IMR-90 (cell line): Measurements from ENCODE around the gene TMEM163. TPM values are rescaled to one million over a fixed set of nuclear protein-coding genes. Genes with fewer than 3 reads are reported as not detected.

Source experiments
- ATAC-seq: fragments of 200-7000 bp; cut with Tn5 transposase; 2 replicates; pipeline ENCODE4 v1.9.1; 2020; ENCODE audit warnings: low read depth, mild to moderate bottlenecking, moderate library complexity
- BruUV-seq: library from RNA; stranded (reverse); fragments of 400-500 nt; replicated peaks from 2 replicates; lab custom pipeline; 2021; lab: Mats Ljungman, UMichigan
- CTCF ChIA-PET: fragments of 300-600 bp; formaldehyde crosslinking; extraction: SDS; loops from one replicate; lab custom pipeline; 2021; ENCODE audit warnings: antibody characterized with exemption; lab: Yijun Ruan, JAX
- POLR2A ChIA-PET: fragments of 300-600 bp; sonication (Branson Sonifier 250); formaldehyde crosslinking; loops from one replicate; lab custom pipeline; 2022; ENCODE audit warnings: antibody characterized with exemption; ENCODE audit not compliant: unreplicated experiment; lab: Charles Lee
- DNase-seq: peaks from one replicate; pipeline ENCODE4 v3.0.0; 2013
- H2AFZ ChIP-seq: replicated peaks from 2 replicates; pipeline ENCODE3; 2013; ENCODE audit warnings: low read length, mild to moderate bottlenecking; ENCODE audit not compliant: poor library complexity
- H2AK5ac ChIP-seq: 2 replicates; pipeline ENCODE4 v1.6.1; 2013; ENCODE audit warnings: low read depth, low read length, inconsistent platforms
- H2AK9ac ChIP-seq: replicated peaks from 2 replicates; pipeline ENCODE3; 2013; ENCODE audit warnings: mild to moderate bottlenecking, low read depth, low read length, moderate library complexity; ENCODE audit not compliant: poor library complexity
- H2BK120ac ChIP-seq: 2 replicates; pipeline ENCODE4 v1.6.1; 2013; ENCODE audit warnings: low read depth, low read length, inconsistent platforms
- H2BK15ac ChIP-seq: 3 replicates; pipeline ENCODE4 v1.6.1; 2013; ENCODE audit warnings: low read depth, low read length, inconsistent platforms
- H2BK20ac ChIP-seq: 2 replicates; pipeline ENCODE4 v1.6.1; 2013; ENCODE audit warnings: low read depth, mild to moderate bottlenecking, inconsistent platforms, low read length, moderate library complexity
- H2BK5ac ChIP-seq: 2 replicates; pipeline ENCODE4 v1.6.1; 2013; ENCODE audit warnings: mild to moderate bottlenecking, low read depth, low read length, inconsistent platforms; ENCODE audit not compliant: poor library complexity, severe bottlenecking
- H3K14ac ChIP-seq: replicated peaks from 2 replicates; pipeline ENCODE4 v1.6.1; 2013; ENCODE audit warnings: low read depth, low read length, inconsistent platforms
- H3K18ac ChIP-seq: 2 replicates; pipeline ENCODE4 v1.6.1; 2013; ENCODE audit warnings: low read depth, low read length, control low read depth
- H3K23ac ChIP-seq: 2 replicates; pipeline ENCODE4 v1.6.1; 2013; ENCODE audit warnings: low read depth, low read length, inconsistent platforms
- H3K27ac ChIP-seq: 2 replicates; pipeline ENCODE4 v1.5.1; 2013; ENCODE audit warnings: mild to moderate bottlenecking, control low read depth, low read length; ENCODE audit not compliant: insufficient read depth
- H3K27me3 ChIP-seq: 2 replicates; pipeline ENCODE4 v1.6.1; 2013; ENCODE audit warnings: low read length; ENCODE audit not compliant: control insufficient read depth, insufficient read depth
- H3K36me3 ChIP-seq: 2 replicates; pipeline ENCODE4 v1.6.1; 2013; ENCODE audit warnings: low read length, mixed read lengths; ENCODE audit not compliant: control insufficient read depth, insufficient read depth
- H3K4ac ChIP-seq: 2 replicates; pipeline ENCODE4 v1.6.1; 2013; ENCODE audit warnings: low read depth, low read length, inconsistent platforms
- H3K4me1 ChIP-seq: 2 replicates; pipeline ENCODE4 v1.6.1; 2013; ENCODE audit warnings: low read length, mixed read lengths; ENCODE audit not compliant: control insufficient read depth, insufficient read depth
- H3K4me2 ChIP-seq: 2 replicates; pipeline ENCODE4 v1.6.1; 2013; ENCODE audit warnings: low read depth, mild to moderate bottlenecking, control low read depth, low read length, moderate library complexity
- H3K4me3 ChIP-seq: 2 replicates; pipeline ENCODE4 v1.5.1; 2013; ENCODE audit warnings: low read depth, mild to moderate bottlenecking, control low read depth, low read length, moderate library complexity; ENCODE audit not compliant: insufficient read depth
- H3K56ac ChIP-seq: 2 replicates; pipeline ENCODE4 v1.6.1; 2013; ENCODE audit warnings: low read length, inconsistent platforms; ENCODE audit not compliant: insufficient read depth; ENCODE audit errors: extremely low read depth
- H3K79me1 ChIP-seq, 2 experiments: 2 replicates each; pipeline ENCODE4 v1.6.1; 2013; ENCODE audit warnings: low read length in 2 of 2, inconsistent platforms in 1 of 2, low read depth in 1 of 2
- H3K9ac ChIP-seq: 2 replicates; pipeline ENCODE4 v1.6.1; 2013; ENCODE audit warnings: low read depth, low read length, control low read depth
- H3K9me1 ChIP-seq: 2 replicates; pipeline ENCODE4 v1.6.1; 2013; ENCODE audit warnings: low read length, inconsistent platforms; ENCODE audit not compliant: insufficient read depth
- H3K9me3 ChIP-seq: 2 replicates; pipeline ENCODE4 v1.6.1; 2013; ENCODE audit warnings: low read length; ENCODE audit not compliant: control insufficient read depth, insufficient read depth
- H4K20me1 ChIP-seq: 2 replicates; pipeline ENCODE4 v1.6.1; 2013; ENCODE audit warnings: low read length, inconsistent platforms; ENCODE audit not compliant: insufficient read depth
- H4K5ac ChIP-seq: 2 replicates; pipeline ENCODE4 v1.6.1; 2013; ENCODE audit warnings: mild to moderate bottlenecking, low read depth, low read length, control low read depth
- H4K8ac ChIP-seq, 2 experiments: 2 replicates each; pipeline ENCODE4 v1.6.1; 2013; ENCODE audit warnings: low read depth in 2 of 2, low read length in 2 of 2, control low read depth in 1 of 2, inconsistent platforms in 1 of 2
- H4K91ac ChIP-seq: 2 replicates; pipeline ENCODE4 v1.6.1; 2013; ENCODE audit warnings: low read depth, low read length, inconsistent platforms; ENCODE audit not compliant: insufficient read depth
- CTCF ChIP-seq: conservative IDR thresholded peaks from 2 replicates; pipeline ENCODE4 v1.5.1; 2012; ENCODE audit warnings: mild to moderate bottlenecking, low read depth, low read length, improper control_type of control experiment
- ELK1 ChIP-seq: fragments of 150-350 bp; IDR thresholded peaks from 2 replicates; pipeline ENCODE4 v1.6.1; 2016; ENCODE audit warnings: low read depth, mild to moderate bottlenecking, low read length, moderate library complexity, borderline replicate concordance
- FOS ChIP-seq: fragments of 150-350 bp; IDR thresholded peaks from 2 replicates; pipeline ENCODE4 v1.6.1; 2016; ENCODE audit warnings: low read depth, low read length
- MAZ ChIP-seq: IDR thresholded peaks from 2 replicates; pipeline ENCODE4 v1.6.1; 2012; ENCODE audit warnings: low read depth, mild to moderate bottlenecking, low read length, improper control_type of control experiment, moderate library complexity, borderline replicate concordance
- MXI1 ChIP-seq: IDR thresholded peaks from 2 replicates; pipeline ENCODE4 v1.6.1; 2012; ENCODE audit warnings: low read depth, mild to moderate bottlenecking, low read length, moderate library complexity, borderline replicate concordance
- NFE2L2 ChIP-seq: fragments of 150-350 bp; IDR thresholded peaks from 2 replicates; pipeline ENCODE4 v1.6.1; 2016; ENCODE audit warnings: low read depth, mild to moderate bottlenecking, low read length
- RAD21 ChIP-seq: IDR thresholded peaks from 2 replicates; pipeline ENCODE4 v1.6.1; 2012; ENCODE audit warnings: low read length, improper control_type of control experiment
- RCOR1 ChIP-seq: IDR thresholded peaks from 2 replicates; pipeline ENCODE4 v1.6.1; 2012; ENCODE audit warnings: mild to moderate bottlenecking, low read length, improper control_type of control experiment; ENCODE audit not compliant: insufficient replicate concordance
- RFX5 ChIP-seq: IDR thresholded peaks from 2 replicates; pipeline ENCODE4 v1.8.0; 2012; ENCODE audit warnings: low read depth, mild to moderate bottlenecking, low read length, moderate library complexity
- SMC3 ChIP-seq: fragments of 150-350 bp; IDR thresholded peaks from 2 replicates; pipeline ENCODE4 v1.6.1; 2016; ENCODE audit warnings: low read depth, mild to moderate bottlenecking, antibody characterized with exemption, low read length, moderate library complexity
- WGBS, 2 experiments: methylation state at CpG; one replicate each; pipeline versions ENCODE4 v1.1.5 to v1.1.7; 2013; ENCODE audit warnings: missing lambda C conversion rate in 2 of 2; ENCODE audit not compliant: insufficient read length in 1 of 2; ENCODE audit errors: extremely low coverage in 2 of 2; 5-methylcytosine and 5-hydroxymethylcytosine counted together
- dilution Hi-C: fragments of 300-500 bp; cut with HindIII; formaldehyde crosslinking; loops from one replicate; pipeline ENCODE4 v1.14.3; 2018; ENCODE audit warnings: low sequenced_read_pairs; ENCODE audit not compliant: unreplicated experiment
- in situ Hi-C: fragments of 300-500 bp; cut with MboI; formaldehyde crosslinking; loops from 3 replicates; pipeline ENCODE4 v1.14.3; 2019; ENCODE audit warnings: low sequenced_read_pairs, inconsistent platforms, mixed read lengths
- intact Hi-C: fragments of 100-400 bp; cut with micrococcal nuclease; formaldehyde crosslinking; loops from 2 replicates; pipeline ENCODE4 v1.10.0; 2022
- polyA plus RNA-seq, 3 experiments: library from polyadenylated mRNA; depleted of rRNA; stranded (reverse); fragments of >200 nt; gene quantifications; 2 replicates each; pipeline ENCODE4 v1.2.3, GENCODE V29; 2012; ENCODE audit warnings: low replicate concordance in 1 of 3
- total RNA-seq: library from RNA; depleted of rRNA; stranded (reverse); fragments of >200 nt; gene quantifications from 2 replicates; pipeline ENCODE4 v1.2.3, GENCODE V29; 2012

TMEM163 gene
- total and polyA plus RNA-seq, 2 of the 4 experiments (the other 2 are of a cell fraction) = not detected

GRCh38 chr2:134500211-134500935, 218.4 kb downstream of the TMEM163 start:
- H2BK15ac ChIP-seq = no peak overlapping the region
- no peak overlapping the region for H3K9ac ChIP-seq
- no peak overlapping the region for H2BK20ac ChIP-seq
- TF ChIP-seq MAZ (no peak), RFX5 (no peak), MXI1 (no peak), ELK1 (no peak), SMC3 (no peak), NFE2L2 (no peak), CTCF (no peak), RCOR1 (no peak), RAD21 (no peak), FOS (no peak)
- H3K4me1 ChIP-seq = no peaks in the 10 kb centered on the region
- intact Hi-C loops (no loop called here), in situ Hi-C loops (no loop called here), dilution Hi-C loops (no loop called here)
- no peaks in the 10 kb centered on the region for H4K20me1 ChIP-seq
- H3K4ac ChIP-seq = no peak overlapping the region
- no peaks in the 10 kb centered on the region for H3K9me1 ChIP-seq
- H2AK5ac ChIP-seq = no peak overlapping the region
- no peak overlapping the region for H3K4me3 ChIP-seq
- no peak overlapping the region for H2AK9ac ChIP-seq
- H2BK120ac ChIP-seq = no peak overlapping the region
- no peaks in the 10 kb centered on the region for H3K36me3 ChIP-seq
- DNase-seq (no peak), ATAC-seq (no peak)
- no peak overlapping the region for H3K56ac ChIP-seq
- CTCF ChIA-PET = no interaction called here
- POLR2A ChIA-PET = no interaction called here
- BruUV-seq = no TSS peak
- H2BK5ac ChIP-seq = no peak overlapping the region
- H4K8ac ChIP-seq = no peak overlapping the region
- WGBS, 2 experiments = no CpG with 5 or more reads among the region's 9 CpGs
- no peaks in the 10 kb centered on the region for H3K79me1 ChIP-seq
- peaks cover 17% of the 10 kb centered on the region for H3K27me3 ChIP-seq
- no peak overlapping the region for H3K4me2 ChIP-seq
- no peak overlapping the region for H3K27ac ChIP-seq
- H4K91ac ChIP-seq = no peak overlapping the region
- no peak overlapping the region for H3K14ac ChIP-seq
- H4K5ac ChIP-seq = no peak overlapping the region
- H3K9me3 ChIP-seq = no peaks in the 10 kb centered on the region
- H3K18ac ChIP-seq = no peak overlapping the region
- H3K23ac ChIP-seq = no peak overlapping the region
- no peak overlapping the region for H2AFZ ChIP-seq
